Transverse colon (tissue), 4 donors: ENCODE measurements around the gene PTPMT1.
"Not testable (repeated sequence)": the region's sequence is repeated elsewhere in the genome, so short reads cannot be mapped to it uniquely, and the experiment has no call there.

Experiments
- POLR2A ChIP-seq: fragments of 450-650 bp; IDR thresholded peaks from one replicate; pipeline ENCODE4 v1.6.1; 2016; ENCODE audit warnings: antibody characterized with exemption, mild to moderate bottlenecking, moderate library complexity
- POLR2AphosphoS5 ChIP-seq, 3 donors: sonication (generic); formaldehyde crosslinking; IDR thresholded peaks; one replicate each; pipeline ENCODE4 v1.6.1; 2016; ENCODE audit warnings: antibody characterized with exemption in 3 of 3
- TF ChIP-seq, protein P1 (sequence below), 5 experiments: fragments of 200-600 bp in 3 of 5; fragments of 450-650 bp in 2 of 5; sonication (generic) in 3 of 5; IDR thresholded peaks; 1 replicate in 2 of 5; 2 replicates in 3 of 5; pipeline ENCODE4 v1.5.1; 2016 to 2017; ENCODE audit warnings: antibody characterized with exemption in 5 of 5, inconsistent platforms in 3 of 5, mild to moderate bottlenecking in 2 of 5, moderate library complexity in 1 of 5

DNA sequence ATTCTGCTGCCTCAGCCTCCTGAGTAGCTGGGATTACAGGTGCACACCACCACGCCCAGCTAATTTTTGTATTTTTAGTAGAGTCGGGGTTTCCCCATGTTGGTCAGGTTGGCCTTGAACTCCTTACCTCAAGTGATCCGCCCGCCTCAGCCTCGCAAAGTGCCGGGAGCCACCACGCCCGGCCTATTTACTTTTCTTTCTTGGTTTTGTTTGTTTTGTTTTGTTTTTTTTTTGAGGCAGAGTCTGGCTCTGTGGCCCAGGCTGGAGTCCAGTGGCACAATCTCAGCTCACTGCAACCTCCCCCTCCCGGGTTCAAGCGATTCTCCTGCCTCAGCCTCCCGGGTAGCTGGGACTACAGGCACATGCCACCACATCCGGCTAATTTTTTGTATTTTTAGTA is 8.4 kb upstream of the PTPMT1 start:
- TF ChIP-seq, protein P1, sequence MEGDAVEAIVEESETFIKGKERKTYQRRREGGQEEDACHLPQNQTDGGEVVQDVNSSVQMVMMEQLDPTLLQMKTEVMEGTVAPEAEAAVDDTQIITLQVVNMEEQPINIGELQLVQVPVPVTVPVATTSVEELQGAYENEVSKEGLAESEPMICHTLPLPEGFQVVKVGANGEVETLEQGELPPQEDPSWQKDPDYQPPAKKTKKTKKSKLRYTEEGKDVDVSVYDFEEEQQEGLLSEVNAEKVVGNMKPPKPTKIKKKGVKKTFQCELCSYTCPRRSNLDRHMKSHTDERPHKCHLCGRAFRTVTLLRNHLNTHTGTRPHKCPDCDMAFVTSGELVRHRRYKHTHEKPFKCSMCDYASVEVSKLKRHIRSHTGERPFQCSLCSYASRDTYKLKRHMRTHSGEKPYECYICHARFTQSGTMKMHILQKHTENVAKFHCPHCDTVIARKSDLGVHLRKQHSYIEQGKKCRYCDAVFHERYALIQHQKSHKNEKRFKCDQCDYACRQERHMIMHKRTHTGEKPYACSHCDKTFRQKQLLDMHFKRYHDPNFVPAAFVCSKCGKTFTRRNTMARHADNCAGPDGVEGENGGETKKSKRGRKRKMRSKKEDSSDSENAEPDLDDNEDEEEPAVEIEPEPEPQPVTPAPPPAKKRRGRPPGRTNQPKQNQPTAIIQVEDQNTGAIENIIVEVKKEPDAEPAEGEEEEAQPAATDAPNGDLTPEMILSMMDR (IDR thresholded peaks at IDR 0.05), result not testable (repeated sequence)
- TF ChIP-seq POLR2A; POLR2AphosphoS5 (IDR thresholded peaks at IDR 0.05): not testable (repeated sequence)
